Gastrocnemius medialis (tissue), 4 donors: ENCODE measurements around the gene FBXO44.

Experiments
- POLR2A ChIP-seq, 2 donors: fragments of 450-650 bp; IDR thresholded peaks; one replicate each; pipeline ENCODE4 v1.6.1; 2017; ENCODE audit warnings: antibody characterized with exemption in 2 of 2, mild to moderate bottlenecking in 2 of 2, moderate library complexity in 2 of 2
- TF ChIP-seq, protein P1 (sequence below), 5 experiments: fragments of 450-650 bp in 3 of 5; fragments of 200-600 bp in 2 of 5; sonication (generic) in 2 of 5; IDR thresholded peaks in 4 of 5; conservative IDR thresholded peaks in 1 of 5; 1 replicate in 4 of 5; 2 replicates in 1 of 5; pipeline ENCODE4 v1.5.1; 2016 to 2019; ENCODE audit warnings: antibody characterized with exemption in 5 of 5, mild to moderate bottlenecking in 3 of 5, moderate library complexity in 3 of 5

GRCh38 chr1:11704194-11704529 is 49.5 kb downstream of the FBXO44 start:
- TF ChIP-seq, protein P1, sequence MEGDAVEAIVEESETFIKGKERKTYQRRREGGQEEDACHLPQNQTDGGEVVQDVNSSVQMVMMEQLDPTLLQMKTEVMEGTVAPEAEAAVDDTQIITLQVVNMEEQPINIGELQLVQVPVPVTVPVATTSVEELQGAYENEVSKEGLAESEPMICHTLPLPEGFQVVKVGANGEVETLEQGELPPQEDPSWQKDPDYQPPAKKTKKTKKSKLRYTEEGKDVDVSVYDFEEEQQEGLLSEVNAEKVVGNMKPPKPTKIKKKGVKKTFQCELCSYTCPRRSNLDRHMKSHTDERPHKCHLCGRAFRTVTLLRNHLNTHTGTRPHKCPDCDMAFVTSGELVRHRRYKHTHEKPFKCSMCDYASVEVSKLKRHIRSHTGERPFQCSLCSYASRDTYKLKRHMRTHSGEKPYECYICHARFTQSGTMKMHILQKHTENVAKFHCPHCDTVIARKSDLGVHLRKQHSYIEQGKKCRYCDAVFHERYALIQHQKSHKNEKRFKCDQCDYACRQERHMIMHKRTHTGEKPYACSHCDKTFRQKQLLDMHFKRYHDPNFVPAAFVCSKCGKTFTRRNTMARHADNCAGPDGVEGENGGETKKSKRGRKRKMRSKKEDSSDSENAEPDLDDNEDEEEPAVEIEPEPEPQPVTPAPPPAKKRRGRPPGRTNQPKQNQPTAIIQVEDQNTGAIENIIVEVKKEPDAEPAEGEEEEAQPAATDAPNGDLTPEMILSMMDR (IDR thresholded peaks at IDR 0.05 in 4 of 5, conservative IDR thresholded peaks at IDR 0.05 in 1 of 5) = no peak
- TF ChIP-seq POLR2A (IDR thresholded peaks at IDR 0.05) = no peak
